NCI-H2196 (cell line): ENCODE measurements around the gene OSGEP.
"Not testable (repeated sequence)": the region's sequence is repeated elsewhere in the genome, so short reads cannot be mapped to it uniquely, and the experiment has no call there.

Source experiments
- DNase-seq: peaks from one replicate; lab custom pipeline; 2025; ENCODE audit not compliant: unreplicated experiment; lab: John Stamatoyannopoulos, UW

OSGEP gene

GRCh38 chr14:20469890-20470602, 15.4 kb upstream of the OSGEP start:
- no peak for DNase-seq

- DNase-seq: peak; percentile 93
These were observed 14.8 kb upstream of the OSGEP start, which contains the start of gene PNP for GRCh38 chr14:20469242-20469889. Gene PNP, plus strand, starts transcription at chr14:20469406. Its CDS starts 119 bp downstream, at chr14:20469525.

GRCh38 chr14:20468764-20469241, 14.2 kb upstream of the OSGEP start:
- peak; percentile 73 for DNase-seq

GRCh38 chr14:20461225-20462141, 6.9 kb upstream of the OSGEP start, which contains the start of gene PIP4P1:
Gene PIP4P1, minus strand, starts transcription at chr14:20461434. Its CDS starts 109 bp downstream, at chr14:20461325.
- peak; percentile 100 for DNase-seq

GRCh38 chr14:20460458-20461224, 6.0 kb upstream of the OSGEP start:
- peak; percentile 58 for DNase-seq

GRCh38 chr14:20458031-20458789, 3.6 kb upstream of the OSGEP start:
- DNase-seq: no peak

- DNase-seq: no peak
These were observed 2.4 kb upstream of the OSGEP start for GRCh38 chr14:20456971-20457370.

GRCh38 chr14:20455355-20456300, 1.0 kb upstream of the OSGEP start:
- DNase-seq: peak; percentile 90

- DNase-seq: not testable (repeated sequence)
These were observed 1.8 kb downstream of the OSGEP start for GRCh38 chr14:20452831-20453230.

- no peak for DNase-seq
These were observed 7.7 kb downstream of the OSGEP start for GRCh38 chr14:20446889-20447288.

- DNase-seq: not testable (repeated sequence)
These were observed 11.0 kb downstream of the OSGEP start for GRCh38 chr14:20443650-20444049.

GRCh38 chr14:20441461-20441860, 13.2 kb downstream of the OSGEP start:
- DNase-seq: no peak

GRCh38 chr14:20440882-20441281, 13.7 kb downstream of the OSGEP start:
- no peak for DNase-seq

GRCh38 chr14:20440465-20440864, 14.1 kb downstream of the OSGEP start:
- DNase-seq: no peak

- DNase-seq: no peak
These were observed 15.9 kb downstream of the OSGEP start for GRCh38 chr14:20438664-20439063.

- DNase-seq: no peak
These were observed 18.3 kb downstream of the OSGEP start for GRCh38 chr14:20436363-20436755.

GRCh38 chr14:20435582-20436362, 18.8 kb downstream of the OSGEP start, which contains the start of gene KLHL33:
Gene KLHL33, minus strand, starts transcription at chr14:20436166. Its CDS starts 355 bp downstream, at chr14:20435811.
- DNase-seq: peak; percentile 21
